ENCODE results near the gene PTX4.

DNA sequence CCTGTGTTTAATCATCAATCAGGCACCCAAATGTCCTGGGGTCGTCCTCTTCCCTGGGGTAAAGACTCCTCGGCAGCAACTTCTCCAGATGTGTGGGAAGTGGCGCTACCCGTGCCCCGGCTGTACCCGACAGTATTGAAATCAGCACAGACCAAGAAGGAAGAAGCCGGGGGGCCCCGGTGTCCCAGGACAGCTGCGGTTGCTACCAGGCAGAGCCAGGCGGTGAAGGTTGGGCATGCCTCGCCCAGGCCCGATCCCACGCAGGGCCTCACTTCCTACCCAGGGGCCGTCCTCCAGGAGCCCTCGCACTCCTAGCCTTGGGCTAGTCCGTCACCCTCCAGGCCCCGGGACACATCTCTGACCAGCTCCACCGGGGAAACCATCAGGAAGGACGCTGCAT is 35.4 kb downstream of the PTX4 start:
- TF ChIP-seq CTCF (IDR thresholded peaks at IDR 0.05): no peak
- no peak for TF ChIP-seq POLR2A (IDR thresholded peaks at IDR 0.05)

Measured in esophagus squamous epithelium (tissue), 4 donors.